ENCODE measurements around the gene DICER1. TPM values are rescaled to one million over a fixed set of nuclear protein-coding genes. Genes with fewer than 3 reads are reported as not detected.

The DICER1 gene
- polyA plus RNA-seq, 1 donor from 2014 or later, result 93.8 TPM

DNA sequence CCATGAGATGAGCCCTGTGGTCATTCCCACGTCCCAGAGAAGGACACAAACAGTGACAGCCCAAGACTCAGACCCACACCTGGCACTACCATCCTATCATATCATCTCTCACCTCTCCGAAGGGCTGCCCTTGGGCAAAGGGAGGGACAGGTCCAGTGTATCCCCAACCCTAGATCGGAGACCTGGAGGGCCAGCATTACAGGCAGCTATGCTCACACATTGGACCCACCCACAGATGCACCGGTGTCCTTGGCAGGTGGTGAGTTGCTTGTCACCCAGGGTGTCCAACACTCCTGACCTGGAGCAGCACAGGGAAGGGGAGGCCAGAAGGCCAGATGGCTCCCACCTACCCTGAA lies 117.4 kb downstream of the DICER1 start:
- H3K9me3 ChIP-seq (ENCODE audit: low read length), result no peaks in the 10 kb centered on the region
- no peaks in the 10 kb centered on the region for H3K27me3 ChIP-seq (ENCODE audit: insufficient read depth, low read depth, low read length)
- no peaks in the 10 kb centered on the region for H4K20me1 ChIP-seq (ENCODE audit: insufficient read depth)
- H3K9ac ChIP-seq (ENCODE audit: low read length), result no peak overlapping the region
- no peak overlapping the region for H3K4me3 ChIP-seq (ENCODE audit: low read length)
- TF ChIP-seq, protein P1, sequence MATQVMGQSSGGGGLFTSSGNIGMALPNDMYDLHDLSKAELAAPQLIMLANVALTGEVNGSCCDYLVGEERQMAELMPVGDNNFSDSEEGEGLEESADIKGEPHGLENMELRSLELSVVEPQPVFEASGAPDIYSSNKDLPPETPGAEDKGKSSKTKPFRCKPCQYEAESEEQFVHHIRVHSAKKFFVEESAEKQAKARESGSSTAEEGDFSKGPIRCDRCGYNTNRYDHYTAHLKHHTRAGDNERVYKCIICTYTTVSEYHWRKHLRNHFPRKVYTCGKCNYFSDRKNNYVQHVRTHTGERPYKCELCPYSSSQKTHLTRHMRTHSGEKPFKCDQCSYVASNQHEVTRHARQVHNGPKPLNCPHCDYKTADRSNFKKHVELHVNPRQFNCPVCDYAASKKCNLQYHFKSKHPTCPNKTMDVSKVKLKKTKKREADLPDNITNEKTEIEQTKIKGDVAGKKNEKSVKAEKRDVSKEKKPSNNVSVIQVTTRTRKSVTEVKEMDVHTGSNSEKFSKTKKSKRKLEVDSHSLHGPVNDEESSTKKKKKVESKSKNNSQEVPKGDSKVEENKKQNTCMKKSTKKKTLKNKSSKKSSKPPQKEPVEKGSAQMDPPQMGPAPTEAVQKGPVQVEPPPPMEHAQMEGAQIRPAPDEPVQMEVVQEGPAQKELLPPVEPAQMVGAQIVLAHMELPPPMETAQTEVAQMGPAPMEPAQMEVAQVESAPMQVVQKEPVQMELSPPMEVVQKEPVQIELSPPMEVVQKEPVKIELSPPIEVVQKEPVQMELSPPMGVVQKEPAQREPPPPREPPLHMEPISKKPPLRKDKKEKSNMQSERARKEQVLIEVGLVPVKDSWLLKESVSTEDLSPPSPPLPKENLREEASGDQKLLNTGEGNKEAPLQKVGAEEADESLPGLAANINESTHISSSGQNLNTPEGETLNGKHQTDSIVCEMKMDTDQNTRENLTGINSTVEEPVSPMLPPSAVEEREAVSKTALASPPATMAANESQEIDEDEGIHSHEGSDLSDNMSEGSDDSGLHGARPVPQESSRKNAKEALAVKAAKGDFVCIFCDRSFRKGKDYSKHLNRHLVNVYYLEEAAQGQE (IDR thresholded peaks at IDR 0.05; ENCODE audit: borderline replicate concordance), result no peak
- TF ChIP-seq TAF1 (IDR thresholded peaks at IDR 0.05; ENCODE audit: low read depth) (no peak), MXI1 (conservative IDR thresholded peaks at IDR 0.05; ENCODE audit: poor library complexity, severe bottlenecking) (no peak), EZH2 (IDR thresholded peaks at IDR 0.05; ENCODE audit: borderline replicate concordance, insufficient read depth, low read length, poor library complexity, severe bottlenecking) (no peak), RAD21 (conservative IDR thresholded peaks at IDR 0.05) (no peak), POLR2AphosphoS5 (IDR thresholded peaks at IDR 0.05) (no peak), EP300 (conservative IDR thresholded peaks at IDR 0.05; ENCODE audit: poor library complexity, severe bottlenecking) (no peak), SMC3 (conservative IDR thresholded peaks at IDR 0.05; ENCODE audit: poor library complexity) (no peak)
- TF ChIP-seq, protein P2, sequence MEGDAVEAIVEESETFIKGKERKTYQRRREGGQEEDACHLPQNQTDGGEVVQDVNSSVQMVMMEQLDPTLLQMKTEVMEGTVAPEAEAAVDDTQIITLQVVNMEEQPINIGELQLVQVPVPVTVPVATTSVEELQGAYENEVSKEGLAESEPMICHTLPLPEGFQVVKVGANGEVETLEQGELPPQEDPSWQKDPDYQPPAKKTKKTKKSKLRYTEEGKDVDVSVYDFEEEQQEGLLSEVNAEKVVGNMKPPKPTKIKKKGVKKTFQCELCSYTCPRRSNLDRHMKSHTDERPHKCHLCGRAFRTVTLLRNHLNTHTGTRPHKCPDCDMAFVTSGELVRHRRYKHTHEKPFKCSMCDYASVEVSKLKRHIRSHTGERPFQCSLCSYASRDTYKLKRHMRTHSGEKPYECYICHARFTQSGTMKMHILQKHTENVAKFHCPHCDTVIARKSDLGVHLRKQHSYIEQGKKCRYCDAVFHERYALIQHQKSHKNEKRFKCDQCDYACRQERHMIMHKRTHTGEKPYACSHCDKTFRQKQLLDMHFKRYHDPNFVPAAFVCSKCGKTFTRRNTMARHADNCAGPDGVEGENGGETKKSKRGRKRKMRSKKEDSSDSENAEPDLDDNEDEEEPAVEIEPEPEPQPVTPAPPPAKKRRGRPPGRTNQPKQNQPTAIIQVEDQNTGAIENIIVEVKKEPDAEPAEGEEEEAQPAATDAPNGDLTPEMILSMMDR (IDR thresholded peaks at IDR 0.05; ENCODE audit: poor library complexity, severe bottlenecking), result no peak
- H2AFZ ChIP-seq (ENCODE audit: low read depth, low read length), result no peak overlapping the region
- H3K36me3 ChIP-seq (ENCODE audit: insufficient read depth, low read length), result no peaks in the 10 kb centered on the region
- no peak overlapping the region for H3K4me2 ChIP-seq (ENCODE audit: low read length)
- no peaks in the 10 kb centered on the region for H3K9me2 ChIP-seq (ENCODE audit: insufficient read depth, low read length)
- no peaks in the 10 kb centered on the region for H3K79me2 ChIP-seq (replicated peaks; ENCODE audit: insufficient read depth, low read length)
- H3K27ac ChIP-seq (ENCODE audit: low read length), result no peak overlapping the region
- H3F3A ChIP-seq (ENCODE audit: insufficient read depth, low read length, poor library complexity, severe bottlenecking), result no peaks in the 10 kb centered on the region

DNA sequence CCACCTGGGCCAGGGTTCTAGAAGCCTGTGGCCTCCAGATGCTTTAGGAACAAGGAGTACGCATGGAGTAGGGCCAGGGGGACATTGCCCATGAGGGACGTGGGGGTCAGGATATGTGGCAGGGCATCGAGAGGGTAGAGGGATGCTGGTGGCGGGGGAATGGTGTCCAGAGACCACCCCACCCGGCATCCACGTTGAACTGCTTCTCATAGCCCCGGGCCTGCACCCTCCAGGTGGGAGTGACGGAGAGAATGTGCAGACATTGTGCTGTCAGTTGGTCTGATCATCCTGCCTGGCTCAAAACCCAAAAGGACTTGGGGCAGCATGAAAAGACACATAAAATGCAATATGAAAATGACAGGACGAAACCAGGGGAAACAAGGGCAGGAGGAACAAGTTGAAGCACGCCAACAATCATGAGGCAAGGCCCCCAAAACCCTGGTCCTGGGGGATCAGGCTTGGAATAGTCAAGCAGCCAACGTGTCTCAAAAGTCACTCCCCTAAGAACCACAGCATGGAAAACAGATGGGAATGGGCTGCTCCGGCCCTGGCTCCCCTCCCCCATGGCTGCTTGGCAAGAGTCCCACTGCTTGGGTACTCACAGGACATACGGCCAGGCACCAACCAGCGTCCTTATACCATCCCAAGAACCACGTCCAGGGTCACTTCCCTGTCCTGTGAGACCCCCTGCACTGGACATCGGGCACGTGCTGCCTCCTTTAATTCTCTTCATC lies 117.9 kb downstream of the DICER1 start:
- Histone ChIP-seq H3K79me2 (replicated peaks; ENCODE audit: insufficient read depth, low read length) (no peaks in the 10 kb centered on the region), H2AFZ (ENCODE audit: low read depth, low read length) (no peak overlapping the region), H3K4me2 (ENCODE audit: low read length) (no peak overlapping the region), H3F3A (ENCODE audit: insufficient read depth, low read length, poor library complexity, severe bottlenecking) (no peaks in the 10 kb centered on the region), H3K36me3 (ENCODE audit: insufficient read depth, low read length) (no peaks in the 10 kb centered on the region), H3K27ac (ENCODE audit: low read length) (no peak overlapping the region), H4K20me1 (ENCODE audit: insufficient read depth) (no peaks in the 10 kb centered on the region), H3K9me2 (ENCODE audit: insufficient read depth, low read length) (no peaks in the 10 kb centered on the region), H3K9ac (ENCODE audit: low read length) (no peak overlapping the region), H3K27me3 (ENCODE audit: insufficient read depth, low read depth, low read length) (no peaks in the 10 kb centered on the region), H3K9me3 (ENCODE audit: low read length) (no peaks in the 10 kb centered on the region), H3K4me3 (ENCODE audit: low read length) (no peak overlapping the region)
- TF ChIP-seq, protein P2 (IDR thresholded peaks at IDR 0.05; ENCODE audit: poor library complexity, severe bottlenecking), result no peak
- TF ChIP-seq TAF1 (IDR thresholded peaks at IDR 0.05; ENCODE audit: low read depth) (no peak), SMC3 (conservative IDR thresholded peaks at IDR 0.05; ENCODE audit: poor library complexity) (no peak), EZH2 (IDR thresholded peaks at IDR 0.05; ENCODE audit: borderline replicate concordance, insufficient read depth, low read length, poor library complexity, severe bottlenecking) (no peak), RAD21 (conservative IDR thresholded peaks at IDR 0.05) (no peak), EP300 (conservative IDR thresholded peaks at IDR 0.05; ENCODE audit: poor library complexity, severe bottlenecking) (no peak), POLR2AphosphoS5 (IDR thresholded peaks at IDR 0.05) (no peak), MXI1 (conservative IDR thresholded peaks at IDR 0.05; ENCODE audit: poor library complexity, severe bottlenecking) (no peak)
- TF ChIP-seq, protein P1 (IDR thresholded peaks at IDR 0.05; ENCODE audit: borderline replicate concordance), result no peak

Measured in neural cell (in vitro differentiated cells).